Stimulated activated CD4-positive, alpha-beta T cell treated with anti-CD3 and anti-CD28 coated beads, Interleukin-2, amount 100 ng/mL, for 48 hours (primary cell): ENCODE measurements around the gene ATF1.
"Not testable (repeated sequence)": the region's sequence is repeated elsewhere in the genome, so short reads cannot be mapped to it uniquely, and the experiment has no call there.

ENCODE experiments used
- DNase-seq, 2 donors: peaks; one replicate each; pipeline ENCODE4 v3.0.0-alpha.2; 2020

Gene ATF1

GRCh38 chr12:50868881-50869280 lies 105.0 kb downstream of the ATF1 start:
- not testable (repeated sequence) for DNase-seq
